H1 (cell line): ENCODE measurements around the gene NDUFA6. TPM values are rescaled to one million over a fixed set of nuclear protein-coding genes. Genes with fewer than 3 reads are reported as not detected.

Source experiments
- CTCF ChIA-PET: fragments of 300-600 bp; sonication (Branson Sonifier 250); formaldehyde crosslinking; loops from one replicate; lab custom pipeline; 2021; ENCODE audit not compliant: partially characterized antibody; lab: Charles Lee
- POLR2A ChIA-PET: fragments of 300-600 bp; sonication (Branson Sonifier 250); formaldehyde crosslinking; loops from one replicate; lab custom pipeline; 2021; ENCODE audit warnings: inconsistent platforms; ENCODE audit not compliant: partially characterized antibody; lab: Charles Lee
- DNase-seq, 2 experiments: peaks; one replicate each; pipeline versions ENCODE4 v3.0.0 to v3.0.0-alpha.2; 2010 to 2022; ENCODE audit warnings: low spot score in 2 of 2, low read depth in 1 of 2, mixed read lengths in 1 of 2
- FAIRE-seq: peaks from 2 replicates; lab custom pipeline; 2011; peaks lifted over from hg19 to GRCh38; lab: Jason Lieb, UNC
- H2AFZ ChIP-seq: 2 replicates; pipeline ENCODE4 v1.8.1; 2012; ENCODE audit warnings: low read length, inconsistent platforms
- H2AK5ac ChIP-seq: 2 replicates; pipeline ENCODE4 v1.6.1; 2013; ENCODE audit warnings: low read depth, low read length
- H2BK120ac ChIP-seq: replicated peaks from 2 replicates; pipeline ENCODE3; 2013; ENCODE audit warnings: low read depth, low read length, inconsistent platforms
- H2BK12ac ChIP-seq: 2 replicates; pipeline ENCODE4 v1.6.1; 2013; ENCODE audit warnings: low read depth, low read length
- H2BK15ac ChIP-seq: 2 replicates; pipeline ENCODE4 v1.6.1; 2013; ENCODE audit warnings: low read length
- H2BK20ac ChIP-seq: 2 replicates; pipeline ENCODE4 v1.6.1; 2013; ENCODE audit warnings: low read length
- H2BK5ac ChIP-seq: 2 replicates; pipeline ENCODE4 v1.6.1; 2013; ENCODE audit warnings: low read depth, low read length
- H3K14ac ChIP-seq: 2 replicates; pipeline ENCODE4 v1.6.1; 2013; ENCODE audit warnings: inconsistent platforms; ENCODE audit not compliant: insufficient read length
- H3K18ac ChIP-seq: 2 replicates; pipeline ENCODE4 v1.6.1; 2013; ENCODE audit warnings: low read length; ENCODE audit errors: extremely low read depth
- H3K23ac ChIP-seq: 2 replicates; pipeline ENCODE4 v1.6.1; 2013; ENCODE audit warnings: inconsistent platforms; ENCODE audit not compliant: insufficient read length
- H3K23me2 ChIP-seq: 2 replicates; pipeline ENCODE4 v1.6.1; 2013; ENCODE audit warnings: low read depth, low read length
- H3K27ac ChIP-seq: 2 replicates; pipeline ENCODE4 v1.6.1; 2011; ENCODE audit warnings: low read depth, low read length, inconsistent platforms
- H3K27me3 ChIP-seq, 4 experiments: replicated peaks in 1 of 4; 1 replicate in 1 of 4; 2 replicates in 3 of 4; pipeline versions ENCODE4 v1.6.1 to v1.8.1; 2011 to 2013; ENCODE audit warnings: low read length in 3 of 4, mild to moderate bottlenecking in 3 of 4, inconsistent platforms in 2 of 4, mixed read lengths in 2 of 4, moderate library complexity in 1 of 4; ENCODE audit not compliant: control insufficient read depth in 3 of 4, insufficient read depth in 3 of 4; ENCODE audit errors: extremely low read depth in 1 of 4
- H3K36me3 ChIP-seq, 4 experiments: 2 replicates each; pipeline versions ENCODE4 v1.6.1 to v1.8.1; 2011 to 2013; ENCODE audit warnings: mild to moderate bottlenecking in 4 of 4, low read length in 3 of 4, moderate library complexity in 2 of 4, control low read depth in 1 of 4, inconsistent platforms in 1 of 4; ENCODE audit not compliant: insufficient read depth in 4 of 4, control insufficient read depth in 2 of 4
- H3K4ac ChIP-seq: replicated peaks from 2 replicates; pipeline ENCODE3; 2013; ENCODE audit warnings: low read length, low read depth, mixed read lengths, inconsistent platforms; ENCODE audit not compliant: insufficient read length
- H3K4me1 ChIP-seq, 4 experiments: replicated peaks in 1 of 4; 1 replicate in 1 of 4; 2 replicates in 3 of 4; pipeline versions ENCODE4 v1.6.1 to v1.8.1; 2011 to 2013; ENCODE audit warnings: low read length in 3 of 4, inconsistent platforms in 2 of 4, mixed read lengths in 1 of 4; ENCODE audit not compliant: insufficient read depth in 4 of 4, control insufficient read depth in 3 of 4
- H3K4me2 ChIP-seq, 2 experiments: 2 replicates each; pipeline versions ENCODE4 v1.6.1 to v1.8.1; 2011 to 2013; ENCODE audit warnings: low read depth in 2 of 2, low read length in 2 of 2, control low read depth in 1 of 2, inconsistent platforms in 1 of 2, mild to moderate bottlenecking in 1 of 2; ENCODE audit not compliant: insufficient read depth in 1 of 2
- H3K4me3 ChIP-seq, 4 experiments: fragments of 200-600, 300-600 bp in 1 of 4; sonication (generic), shearing (Covaris generic), sonication (Bioruptor Twin) in 1 of 4; 2 replicates each; pipeline versions ENCODE4 v1.5.1 to v1.8.1; 2011 to 2016; ENCODE audit warnings: low read length in 4 of 4, low read depth in 3 of 4, control low read depth in 2 of 4, inconsistent platforms in 2 of 4, mild to moderate bottlenecking in 2 of 4, mixed read lengths in 1 of 4, moderate library complexity in 1 of 4; ENCODE audit not compliant: insufficient read depth in 2 of 4; ENCODE audit errors: extremely low read depth in 1 of 4
- H3K56ac ChIP-seq: replicated peaks from 2 replicates; pipeline ENCODE3; 2013; ENCODE audit warnings: low read depth, mild to moderate bottlenecking, mixed read lengths, low read length, inconsistent platforms; ENCODE audit not compliant: insufficient read length
- H3K79me1 ChIP-seq: 2 replicates; pipeline ENCODE4 v1.6.1; 2013; ENCODE audit warnings: low read depth, low read length, control low read depth
- H3K79me2 ChIP-seq, 2 experiments: 2 replicates each; pipeline versions ENCODE4 v1.6.1 to v1.8.1; 2012 to 2013; ENCODE audit warnings: low read length in 2 of 2, mild to moderate bottlenecking in 2 of 2, inconsistent platforms in 1 of 2; ENCODE audit not compliant: insufficient read depth in 2 of 2, control insufficient read depth in 1 of 2
- H3K9ac ChIP-seq, 4 experiments: replicated peaks in 1 of 4; 1 replicate in 1 of 4; 2 replicates in 3 of 4; pipeline versions ENCODE4 v1.6.1 to v1.8.1; 2011 to 2013; ENCODE audit warnings: low read depth in 3 of 4, low read length in 3 of 4, control low read depth in 2 of 4, mild to moderate bottlenecking in 2 of 4, moderate library complexity in 2 of 4, inconsistent platforms in 1 of 4; ENCODE audit errors: extremely low read depth in 1 of 4
- H3K9me3 ChIP-seq, 2 experiments: 2 replicates each; pipeline versions ENCODE4 v1.6.1 to v1.8.1; 2012 to 2013; ENCODE audit warnings: mild to moderate bottlenecking in 2 of 2, moderate library complexity in 2 of 2, control low read depth in 1 of 2, inconsistent platforms in 1 of 2, low read depth in 1 of 2, low read length in 1 of 2, mixed read lengths in 1 of 2; ENCODE audit not compliant: insufficient read depth in 2 of 2
- H4K20me1 ChIP-seq, 2 experiments: replicated peaks in 1 of 2; 2 replicates each; pipeline versions ENCODE3 to v1.8.1; 2011 to 2013; ENCODE audit warnings: inconsistent platforms in 2 of 2, low read length in 2 of 2, mild to moderate bottlenecking in 1 of 2; ENCODE audit not compliant: insufficient read depth in 2 of 2, control insufficient read depth in 1 of 2
- H4K5ac ChIP-seq: 2 replicates; pipeline ENCODE4 v1.6.1; 2013; ENCODE audit warnings: low read length, low read depth, mixed read lengths, inconsistent platforms; ENCODE audit not compliant: insufficient read length
- H4K8ac ChIP-seq: 2 replicates; pipeline ENCODE4 v1.8.0; 2013; ENCODE audit warnings: mild to moderate bottlenecking, moderate library complexity, low read length, inconsistent platforms; ENCODE audit not compliant: insufficient read depth; ENCODE audit errors: extremely low read depth
- H4K91ac ChIP-seq: replicated peaks from 2 replicates; pipeline ENCODE3; 2013; ENCODE audit warnings: low read length, mixed read lengths, inconsistent platforms; ENCODE audit not compliant: insufficient read length
- CBX8 ChIP-seq: fragments of 300-800, 300-1000 bp; sonication (generic); IDR thresholded peaks from 2 replicates; pipeline ENCODE4 v1.7.1; 2016; ENCODE audit warnings: low read depth, low read length, borderline replicate concordance
- YY1 ChIP-seq: IDR thresholded peaks from 2 replicates; pipeline ENCODE4 v1.6.1; 2011; ENCODE audit warnings: low read depth, mild to moderate bottlenecking, low read length
- WGBS, 2 experiments: shearing (Covaris generic) in 1 of 2; methylation state at CpG; one replicate each; pipeline versions ENCODE4 v1.1.6 to v1.1.7; 2013 to 2015; ENCODE audit warnings: low lambda C conversion rate in 2 of 2, mixed read lengths in 2 of 2, inconsistent platforms in 1 of 2, low coverage in 1 of 2, missing lambda C conversion rate in 1 of 2; ENCODE audit not compliant: insufficient replicate concordance in 2 of 2, insufficient coverage in 1 of 2, insufficient read length in 1 of 2; ENCODE audit errors: extremely low coverage in 1 of 2, missing lambda C conversion rate in 1 of 2; 5-methylcytosine and 5-hydroxymethylcytosine counted together
- polyA plus RNA-seq, 7 experiments: library from polyadenylated mRNA; depleted of rRNA in 3 of 7; stranded (reverse) in 5 of 7; unstranded in 2 of 7; fragments of >200 nt in 5 of 7; fragments of 200-250 nt in 2 of 7; gene quantifications; 1 replicate in 5 of 7; 2 replicates in 1 of 7; 4 replicates in 1 of 7; pipeline versions ENCODE4 v1.2.1 to v1.2.3, GENCODE V29; 2011 to 2013; ENCODE audit warnings: missing spikeins in 2 of 7, mixed read lengths in 2 of 7
- total RNA-seq: library from RNA; stranded (reverse); fragmentation: NEBNext Ultra II Directional; extraction: Animal tissue kit (Norgen Biotek cat#: 25700); gene quantifications from 2 replicates; pipeline ENCODE4 v1.2.1, GENCODE V29; 2021

The NDUFA6 gene
- total and polyA plus RNA-seq, 2 of the 8 experiments (the other 6 are each of a cell fraction or from before 2014, with no cell fraction given), result 76.2 to 105 TPM

DNA sequence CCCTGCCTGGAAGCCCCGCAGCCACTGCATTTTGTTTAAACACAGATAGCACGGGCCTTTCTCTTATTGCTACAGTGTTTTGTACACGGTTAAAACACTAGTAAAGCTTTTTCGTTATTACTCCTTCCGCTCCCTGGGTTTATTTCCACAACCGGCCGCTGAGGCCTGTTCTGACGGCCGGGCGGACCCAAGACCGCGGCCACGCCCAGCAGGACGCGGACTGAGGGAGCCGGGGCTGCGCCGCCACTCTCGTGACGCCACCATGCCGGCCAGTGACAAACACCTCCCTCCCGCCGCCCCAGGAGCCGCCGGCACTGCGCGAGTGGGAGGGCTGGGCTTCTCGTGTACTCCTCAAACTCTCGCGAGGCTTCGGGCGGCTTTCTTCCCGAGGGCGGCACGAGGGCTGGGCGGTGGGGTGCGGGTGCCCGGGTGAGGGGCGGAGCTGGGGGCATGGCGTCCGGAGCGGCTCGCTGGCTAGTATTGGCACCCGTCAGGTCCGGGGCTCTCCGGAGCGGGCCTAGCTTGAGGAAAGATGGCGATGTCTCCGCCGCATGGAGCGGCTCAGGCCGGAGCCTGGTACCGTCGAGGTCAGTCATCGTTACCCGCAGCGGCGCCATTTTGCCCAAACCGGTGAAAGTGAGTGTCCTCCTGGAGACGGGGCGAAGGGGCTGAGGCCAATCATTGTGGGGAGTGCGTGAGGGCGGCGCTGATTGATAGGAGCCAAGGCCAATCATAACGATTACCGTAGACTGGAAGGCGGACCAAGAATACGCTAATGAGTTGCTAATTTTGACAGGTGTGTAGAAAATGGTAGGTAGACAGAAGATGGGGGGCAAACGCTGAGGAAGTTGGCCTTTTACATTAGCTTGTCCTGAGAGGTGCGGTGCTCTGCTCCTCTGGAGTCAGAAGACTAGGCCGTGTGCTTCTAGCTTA lies 11.0 kb downstream of the NDUFA6 start, which contains the start of gene SMDT1:
Gene SMDT1, plus strand, starts transcription at position 382 of the 933 bp plus-strand sequence. Its CDS starts 69 bp downstream, at position 451.
- H4K5ac ChIP-seq, result peak within 1 kb of the TSS; percentile 69
- CTCF ChIA-PET, result interaction anchor here (0.6 to 2.2 kb wide), 13 partner anchors 10 to 154 kb away, joined by 3 to 10 read pairs (median 4); partner anchors contain the start of gene NDUFA6
- peak; percentile 97 for TF ChIP-seq YY1
- TF ChIP-seq CBX8, result no peak

More for the DNA sequence above, 11.0 kb downstream of the NDUFA6 start, which contains the start of gene SMDT1:
- Histone ChIP-seq H4K8ac (peak within 1 kb of the TSS; percentile 93), H2BK20ac (no peak within 1 kb of the TSS), H3K9me3 (no peaks in the 10 kb centered on the region), H3K23me2 (peaks cover 2% of the 10 kb centered on the region), H2BK5ac (peak within 1 kb of the TSS; percentile 88; the same call in 1 of the 2 replicates), H3K9ac (peak within 1 kb of the TSS; percentile 88 to 96 (median 92)), H2BK15ac (no peak within 1 kb of the TSS), H4K20me1 (no peaks in the 10 kb centered on the region), H3K4me1 (peaks cover 0 to 4% (median 2%) of the 10 kb centered on the region in 4 experiments; a peak in 5 of 7 replicates), H3K4ac (no peak within 1 kb of the TSS), H3K36me3 (peaks cover 2 to 8% (median 4%) of the 10 kb centered on the region in 4 experiments; a peak in 3 of 8 replicates), H2AK5ac (no peak within 1 kb of the TSS), H2BK12ac (no peak within 1 kb of the TSS), H3K4me3 (peak within 1 kb of the TSS; percentile 65 to 87 (median 78)), H2AFZ (no peak within 1 kb of the TSS), H3K79me2 (peaks cover 0 to 9% of the 10 kb centered on the region in 2 experiments; a peak in 2 of 4 replicates), H3K23ac (no peak within 1 kb of the TSS), H3K14ac (no peak within 1 kb of the TSS), H3K27ac (peak within 1 kb of the TSS; percentile 90), H4K91ac (no peak within 1 kb of the TSS), H2BK120ac (no peak within 1 kb of the TSS), H3K27me3 (no peaks in the 10 kb centered on the region), H3K4me2 (peak within 1 kb of the TSS; percentile 82 to 86), H3K79me1 (peaks cover 3% of the 10 kb centered on the region; the same call in 1 of the 2 replicates), H3K56ac (peak within 1 kb of the TSS; percentile 60), H3K18ac (peak within 1 kb of the TSS; percentile 62; the same call in 1 of the 2 replicates)
- 2% methylated on average over 60 of the region's 71 CpGs; no CpG with 5 or more reads in 1 of the 2 experiments for WGBS, 2 experiments
- FAIRE-seq (peak; percentile 90), DNase-seq (peak; percentile 90 to 96)
- POLR2A ChIA-PET, result interaction anchor here (0.6 to 8.9 kb wide), 10 partner anchors 9 to 198 kb away, joined by 3 to 94 read pairs (median 4); partner anchors contain the start of genes NAGA and NDUFA6
